Measurements from ENCODE around the gene SORL1.
"Not testable (repeated sequence)": the region's sequence is repeated elsewhere in the genome, so short reads cannot be mapped to it uniquely, and the experiment has no call there.

Gene SORL1

DNA sequence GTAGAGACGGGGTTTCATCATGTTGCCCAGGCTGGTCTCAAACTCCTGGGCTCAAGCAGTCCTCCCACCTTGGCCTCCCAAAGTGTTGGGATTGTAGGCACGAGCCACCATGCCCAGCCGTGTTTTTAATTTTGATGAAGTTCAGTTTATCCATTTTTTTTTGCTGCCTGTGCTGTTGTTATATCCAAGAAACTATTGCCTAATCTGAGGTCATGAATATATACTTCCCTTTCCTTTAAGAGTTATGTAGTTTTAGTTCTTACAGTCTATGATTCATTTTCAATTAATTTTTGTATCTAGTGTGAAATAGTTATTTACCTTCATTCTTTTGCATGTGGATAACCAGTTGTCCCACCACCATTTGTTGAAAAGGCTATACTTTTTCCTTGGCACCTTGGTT lies 50.9 kb downstream of the SORL1 start:
- no peak for DNase-seq (ENCODE audit: low read depth in 1 of 2, low spot score in 1 of 2)

DNA sequence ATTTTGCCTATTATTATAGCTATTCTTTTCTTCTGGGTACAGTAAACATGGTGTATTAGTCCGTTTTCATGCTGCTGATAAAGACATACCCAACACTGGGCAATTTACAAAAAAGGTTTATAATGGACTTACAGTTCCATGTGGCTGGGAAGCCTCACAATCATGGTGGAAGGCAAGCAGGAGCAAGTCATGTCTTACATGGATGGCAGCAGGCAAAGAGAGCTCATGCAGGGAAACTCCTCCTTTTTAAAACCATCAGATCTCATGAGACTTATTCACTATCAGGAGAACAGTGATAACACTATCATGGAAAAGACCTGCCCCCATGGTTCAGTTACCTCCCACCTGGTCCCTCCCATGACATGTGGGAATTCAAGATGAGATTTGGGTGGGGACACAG lies 54.1 kb downstream of the SORL1 start:
- DNase-seq (ENCODE audit: low read depth in 1 of 2, low spot score in 1 of 2), result not testable (repeated sequence)

DNA sequence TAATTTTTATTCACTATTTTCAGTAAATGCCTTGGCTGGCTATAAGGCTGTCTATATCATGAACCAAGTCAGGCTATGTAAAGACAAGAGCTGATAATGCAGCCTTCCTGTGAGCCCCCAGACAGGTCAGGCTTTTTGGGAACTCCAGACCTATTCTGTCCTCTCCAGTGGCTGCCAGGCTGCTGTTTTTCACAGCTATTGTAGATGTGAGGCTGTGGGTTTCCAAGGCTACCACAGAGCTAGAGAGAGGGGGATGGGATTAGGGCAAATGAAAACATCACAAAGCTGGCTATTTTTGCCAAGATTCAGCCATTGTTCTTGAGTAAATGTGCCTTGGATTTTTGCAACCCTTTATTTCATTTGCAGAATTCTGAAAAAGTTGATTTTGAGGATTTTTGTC lies 56.3 kb downstream of the SORL1 start:
- no peak for DNase-seq (ENCODE audit: low read depth in 1 of 2, low spot score in 1 of 2)

DNA sequence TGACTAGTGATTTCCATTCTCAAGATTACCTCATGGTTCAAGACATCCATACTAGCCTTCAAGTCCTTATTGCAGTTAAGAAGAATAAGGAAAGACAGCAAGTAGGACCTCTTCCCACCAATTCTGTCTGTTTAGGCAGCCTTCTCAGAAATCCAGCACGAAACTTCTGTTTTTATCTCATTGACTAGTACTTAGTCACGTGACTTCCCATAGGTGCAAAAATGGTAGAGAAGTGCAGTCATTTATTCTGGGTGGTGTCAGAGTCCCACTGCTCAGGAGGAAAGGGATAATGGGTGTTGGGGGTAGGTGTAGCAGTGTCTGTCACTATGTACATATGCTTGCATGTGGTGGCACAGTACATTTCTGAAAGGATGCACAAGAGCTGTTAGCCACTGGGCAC lies 58.3 kb downstream of the SORL1 start:
- no peak for DNase-seq (ENCODE audit: low read depth in 1 of 2, low spot score in 1 of 2)

DNA sequence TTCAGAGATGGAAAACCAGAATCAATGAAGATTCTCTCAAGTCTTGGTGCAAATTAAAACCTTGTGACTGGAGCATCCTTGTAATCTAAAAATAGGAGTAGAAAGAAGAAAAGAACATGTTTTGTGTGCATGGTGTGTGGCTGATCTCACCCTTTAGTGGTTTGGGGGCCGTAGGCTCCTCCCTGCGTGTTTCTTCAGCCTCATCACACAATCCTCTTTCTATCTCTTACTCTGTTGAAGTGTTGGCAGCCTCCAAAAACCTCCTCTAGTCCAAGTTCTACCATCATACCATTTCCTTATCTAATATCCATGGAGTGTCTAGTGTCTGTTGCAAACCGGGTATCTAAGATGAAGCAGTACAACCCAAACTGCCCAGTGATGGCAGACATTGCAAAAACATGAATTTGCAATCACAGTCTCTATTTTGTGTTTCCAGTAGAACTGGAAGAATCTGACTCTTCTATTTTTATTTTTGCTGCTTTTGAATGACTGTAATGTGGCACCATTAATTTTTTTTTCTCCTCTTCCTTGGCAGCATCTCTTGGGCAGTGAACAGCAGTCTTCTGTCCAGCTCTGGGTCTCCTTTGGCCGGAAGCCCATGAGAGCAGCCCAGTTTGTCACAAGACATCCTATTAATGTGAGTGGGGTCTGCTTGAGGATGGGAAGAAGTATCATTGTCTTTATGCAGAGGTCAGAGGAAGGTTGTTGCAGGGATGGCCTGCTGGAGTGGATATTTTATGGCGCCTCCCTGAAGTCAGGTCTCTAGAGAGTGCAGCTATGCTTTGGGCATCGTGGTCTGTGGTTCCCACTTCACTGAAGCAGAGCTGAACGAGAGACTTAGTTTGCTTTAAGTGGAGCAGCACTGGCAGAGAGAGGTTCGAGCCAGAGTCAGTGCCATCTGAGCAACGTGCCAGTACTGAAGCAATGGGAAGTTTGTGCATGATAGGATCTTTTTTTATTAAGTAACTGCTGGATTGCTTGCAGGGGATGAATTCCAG lies 60.7 kb downstream of the SORL1 start:
- no peak for DNase-seq (ENCODE audit: low read depth in 1 of 2, low spot score in 1 of 2)

DNA sequence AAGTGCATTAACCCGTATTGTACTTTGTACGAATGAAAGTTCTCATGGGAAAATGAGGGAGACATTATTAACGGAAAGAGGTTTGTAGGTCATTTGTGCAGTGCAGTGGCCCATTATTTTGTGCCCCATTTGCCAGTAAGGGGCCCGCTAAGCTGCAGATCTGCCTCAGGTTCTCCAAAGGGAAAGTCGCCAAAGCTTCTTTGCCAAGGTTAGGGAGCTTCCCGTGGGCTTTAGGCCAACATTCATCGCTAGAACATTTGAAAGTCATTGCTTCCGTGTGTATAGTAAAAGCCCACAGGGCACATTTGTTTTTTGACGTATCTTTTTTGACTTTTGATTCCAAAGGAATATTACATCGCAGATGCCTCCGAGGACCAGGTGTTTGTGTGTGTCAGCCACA lies 61.7 kb downstream of the SORL1 start:
- no peak for DNase-seq (ENCODE audit: low read depth in 1 of 2, low spot score in 1 of 2)

DNA sequence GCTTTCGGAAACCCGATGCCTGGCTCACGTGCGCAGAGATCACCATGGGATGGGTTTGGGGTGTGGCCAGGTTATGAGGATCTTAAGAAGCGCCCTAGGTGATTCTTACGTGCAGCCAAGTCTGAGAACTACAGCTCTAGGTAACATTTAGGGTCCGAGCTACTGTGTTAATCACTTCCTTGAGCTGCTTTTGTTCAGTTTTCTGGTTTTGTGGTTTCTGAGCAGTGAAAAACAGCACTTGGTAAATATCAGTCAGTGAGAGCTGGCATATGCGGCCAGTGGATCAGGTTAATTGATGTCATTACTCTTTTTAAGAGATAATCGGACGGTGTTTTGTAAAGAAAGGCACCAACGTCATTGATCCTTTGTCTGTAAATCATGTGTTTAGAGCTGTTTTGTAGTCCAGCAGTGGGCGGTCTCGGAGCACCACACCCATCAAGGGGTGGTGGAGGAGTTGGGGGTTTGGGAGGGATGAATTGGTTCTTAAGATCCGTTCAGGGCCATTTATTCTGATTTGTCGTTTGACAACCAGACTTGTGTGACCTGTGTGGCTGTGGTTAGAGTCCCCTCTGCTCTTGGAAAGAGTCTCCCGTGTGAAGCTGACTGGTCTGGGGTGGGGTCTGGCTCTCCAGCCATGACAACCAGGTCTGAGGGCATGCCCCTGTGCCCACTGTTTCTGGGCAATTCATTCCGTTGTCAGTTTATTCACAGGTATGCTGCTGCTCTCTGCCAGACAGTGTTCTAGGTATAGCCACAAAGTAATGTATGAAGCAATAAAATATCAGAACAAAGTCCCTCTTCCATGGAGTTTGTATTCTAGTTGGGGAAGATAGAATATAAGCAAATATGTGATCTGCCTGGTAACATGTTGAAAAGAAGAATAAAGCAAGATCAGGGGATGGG lies 62.6 kb downstream of the SORL1 start:
- DNase-seq (ENCODE audit: low read depth in 1 of 2, low spot score in 1 of 2), result no peak

DNA sequence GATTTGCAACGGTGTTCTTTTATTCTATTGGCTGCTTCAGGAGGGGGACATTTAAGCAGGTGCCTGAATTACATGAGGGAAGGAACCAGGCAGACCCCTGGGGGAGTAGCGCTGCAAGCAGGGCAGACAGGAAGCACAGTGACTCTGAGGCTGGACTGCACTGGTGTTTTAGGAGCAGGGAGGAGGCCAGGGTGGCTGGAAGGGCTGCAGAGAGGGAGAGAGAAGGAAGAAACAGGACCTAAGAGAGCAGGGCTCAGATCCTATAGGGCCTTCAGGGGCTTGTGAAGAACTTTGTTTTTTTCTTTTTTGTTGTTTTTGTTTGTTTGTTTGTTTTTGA lies 63.2 kb downstream of the SORL1 start:
- DNase-seq (ENCODE audit: low read depth in 1 of 2, low spot score in 1 of 2), result no peak

DNA sequence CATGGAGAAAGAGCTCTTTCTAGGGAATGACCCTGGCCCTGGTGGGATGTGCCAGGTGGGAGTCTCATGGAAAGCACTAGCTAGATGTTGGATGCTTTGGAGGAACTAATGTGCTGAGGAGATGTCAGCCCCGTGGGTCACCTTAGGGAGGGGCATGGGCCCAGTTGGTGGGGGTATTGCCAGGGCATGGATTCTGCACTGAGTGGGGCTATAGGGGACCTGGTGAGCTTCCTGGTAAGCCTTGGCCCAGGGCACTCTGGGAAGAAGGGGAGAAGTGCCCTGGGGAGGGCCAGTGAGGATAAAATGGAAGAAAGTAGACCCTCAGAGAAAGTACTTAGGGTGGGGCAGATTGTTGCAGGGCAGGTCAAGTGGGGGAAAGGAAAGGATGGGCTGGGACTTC lies 65.9 kb downstream of the SORL1 start:
- DNase-seq (ENCODE audit: low read depth in 1 of 2, low spot score in 1 of 2), result no peak

DNA sequence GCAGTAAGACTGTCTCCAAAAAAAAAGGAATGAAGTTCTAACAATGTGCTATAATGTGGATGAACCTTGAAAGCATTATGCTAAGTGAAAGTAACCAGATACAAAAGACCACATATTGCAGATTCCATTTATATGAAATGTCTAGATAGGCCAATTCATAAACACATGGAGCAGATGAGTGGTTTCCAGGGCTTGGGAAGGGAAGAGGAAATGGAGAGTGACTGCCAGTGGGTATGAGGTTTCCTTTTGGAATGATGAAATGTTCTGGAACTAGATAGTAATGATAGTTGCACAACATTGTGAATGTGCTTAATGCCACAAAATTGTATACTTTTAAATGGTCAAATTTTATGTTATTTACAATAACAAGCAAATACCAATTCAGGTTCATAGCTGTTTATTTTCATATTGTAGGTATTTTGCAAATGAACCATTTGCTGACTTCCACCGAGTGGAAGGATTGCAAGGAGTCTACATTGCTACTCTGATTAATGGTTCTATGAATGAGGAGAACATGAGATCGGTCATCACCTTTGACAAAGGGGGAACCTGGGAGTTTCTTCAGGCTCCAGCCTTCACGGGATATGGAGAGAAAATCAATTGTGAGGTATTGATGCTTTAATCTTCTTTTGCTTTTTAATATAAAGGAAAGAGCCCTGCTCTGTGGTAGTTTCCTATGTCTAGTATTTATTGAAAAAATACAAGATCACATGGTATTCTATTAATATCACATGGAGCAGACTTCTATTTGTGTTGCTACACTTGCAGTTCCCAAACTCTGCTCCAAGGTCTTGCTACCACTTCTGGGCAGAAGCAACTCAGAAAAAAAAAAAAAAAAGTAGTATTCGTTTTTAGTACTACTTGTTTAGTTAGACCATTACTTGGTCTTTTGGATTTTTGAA lies 68.4 kb downstream of the SORL1 start:
- DNase-seq (ENCODE audit: low read depth in 1 of 2, low spot score in 1 of 2), result no peak

DNA sequence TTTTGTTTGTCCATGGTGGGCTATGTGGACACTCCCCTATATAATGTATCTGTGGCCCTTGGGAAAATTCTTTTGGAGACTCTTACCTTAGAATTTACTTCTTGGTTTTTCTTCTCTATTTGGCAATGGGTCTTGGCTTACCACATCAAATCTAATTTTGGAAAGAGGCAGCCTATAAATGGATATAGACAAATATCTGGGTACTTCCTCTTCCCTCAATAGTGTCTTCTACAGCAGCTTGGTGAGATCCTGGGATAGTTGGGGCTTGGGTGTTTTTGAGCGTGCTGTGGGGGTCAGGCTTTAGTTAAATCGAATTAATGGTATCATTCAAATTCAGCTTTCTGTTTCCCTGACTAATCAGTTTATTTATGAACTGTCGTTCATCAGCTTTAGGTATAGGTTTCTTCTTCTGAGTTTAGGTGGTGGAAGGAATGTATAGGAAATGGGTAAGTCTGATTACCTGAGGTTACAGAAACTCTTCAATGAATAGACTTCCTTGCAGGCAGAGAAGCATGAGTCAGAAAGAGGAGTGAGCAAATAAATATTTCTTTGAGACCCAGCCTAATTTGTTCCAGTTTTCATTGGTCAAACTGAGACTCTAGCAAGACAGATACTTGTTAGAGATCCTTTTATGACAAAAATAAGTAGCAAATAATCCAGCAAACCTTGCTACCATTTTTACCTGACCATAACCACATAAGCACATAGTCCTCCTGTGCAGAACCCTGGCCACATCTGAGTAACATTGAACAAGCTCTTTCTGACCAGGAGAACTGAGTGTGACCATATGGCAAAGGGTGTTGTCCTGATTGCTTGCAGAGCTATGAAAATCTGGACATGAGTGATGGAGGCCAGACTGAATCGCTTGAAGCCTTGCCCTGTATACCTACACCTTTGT lies 69.3 kb downstream of the SORL1 start:
- no peak for DNase-seq (ENCODE audit: low read depth in 1 of 2, low spot score in 1 of 2)

DNA sequence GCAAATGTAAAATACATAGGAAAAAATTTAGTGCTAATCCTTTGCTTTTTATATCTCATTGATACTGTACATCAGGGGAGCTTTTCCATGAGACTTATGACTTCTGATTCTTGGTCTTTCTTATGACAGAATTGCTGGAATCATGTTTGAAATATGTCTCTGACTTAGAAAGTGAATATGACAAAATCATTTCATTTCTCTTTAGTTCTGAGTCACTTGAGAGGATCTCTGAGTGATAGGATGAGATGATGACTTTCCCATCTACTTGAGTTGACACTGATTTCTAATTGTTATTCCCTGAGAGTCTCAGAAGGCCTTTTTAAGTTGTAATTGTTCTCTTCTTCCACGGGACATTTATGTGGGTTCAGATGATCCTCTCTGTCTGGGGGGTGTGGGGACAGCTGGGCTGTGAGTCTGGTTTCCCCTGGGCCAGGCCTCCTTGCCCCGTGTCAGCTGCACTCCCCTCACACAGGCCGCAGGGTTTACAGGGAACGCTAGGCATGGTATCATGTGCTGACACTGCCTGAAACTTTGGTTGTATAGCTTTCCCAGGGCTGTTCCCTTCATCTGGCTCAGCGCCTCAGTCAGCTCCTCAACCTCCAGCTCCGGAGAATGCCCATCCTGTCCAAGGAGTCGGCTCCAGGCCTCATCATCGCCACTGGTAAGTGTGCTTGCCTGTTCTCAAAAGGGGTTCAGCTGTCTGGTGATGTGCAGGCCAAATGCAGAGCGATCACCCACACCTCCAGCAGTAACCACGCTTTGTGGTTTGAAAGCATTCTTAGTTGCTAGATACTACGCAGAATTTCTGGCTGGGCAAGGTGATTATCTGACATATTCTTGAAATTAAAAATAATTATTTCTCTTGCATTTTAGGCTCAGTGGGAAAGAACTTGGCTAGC lies 70.2 kb downstream of the SORL1 start:
- DNase-seq (ENCODE audit: low read depth in 1 of 2, low spot score in 1 of 2), result no peak

DNA sequence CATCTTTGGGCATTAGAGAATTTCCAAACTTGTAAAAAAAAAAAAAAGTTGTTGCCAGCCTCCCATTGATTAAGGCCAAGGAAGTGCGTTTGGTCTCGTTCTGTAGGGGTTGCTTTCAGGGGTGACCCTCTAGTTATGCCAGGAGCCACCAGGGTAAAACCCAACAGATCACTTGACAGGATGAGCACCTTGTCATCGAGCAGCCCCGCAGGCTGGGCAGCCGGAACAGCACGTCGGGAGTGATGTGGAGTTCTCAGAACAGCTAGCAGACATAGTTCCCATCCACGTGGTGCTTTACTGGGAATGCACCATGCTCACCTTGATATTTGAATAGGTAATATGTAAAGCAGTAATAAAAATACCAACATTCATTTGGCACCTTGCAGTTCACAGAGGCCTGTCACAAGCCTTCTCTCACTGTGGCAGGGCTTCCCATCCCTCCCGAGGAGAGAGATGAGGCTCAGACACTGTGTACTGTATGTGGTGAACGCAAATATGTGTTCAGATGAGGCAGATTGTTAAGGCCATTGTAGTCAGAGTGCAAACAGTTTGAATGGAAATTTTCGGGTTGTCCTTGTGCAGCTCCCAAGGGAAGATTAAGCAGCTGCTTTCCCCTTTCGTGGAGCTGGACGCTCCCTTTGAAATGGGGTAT lies 71.6 kb downstream of the SORL1 start:
- no peak for DNase-seq (ENCODE audit: low read depth in 1 of 2, low spot score in 1 of 2)

DNA sequence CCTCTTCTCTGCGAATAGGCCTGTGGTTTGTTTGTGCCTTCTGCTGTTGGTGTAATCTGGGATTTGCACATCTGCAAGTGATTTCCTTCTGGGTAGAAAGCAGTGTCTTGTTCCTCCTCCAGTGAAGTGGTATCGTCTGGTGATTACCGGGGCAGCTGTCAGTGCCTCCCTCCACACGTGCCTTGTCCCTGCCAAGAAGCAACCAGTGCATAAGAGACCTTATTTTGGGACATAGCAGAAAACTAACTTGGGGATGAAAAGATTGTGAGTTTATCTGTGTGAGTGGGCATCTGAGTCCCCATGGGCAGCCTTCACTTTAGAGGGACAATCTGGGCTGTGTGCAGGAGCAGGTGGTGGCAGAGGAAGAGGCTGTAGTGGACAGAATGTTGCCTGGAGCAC lies 72.1 kb downstream of the SORL1 start:
- DNase-seq (ENCODE audit: low read depth in 1 of 2, low spot score in 1 of 2), result no peak

DNA sequence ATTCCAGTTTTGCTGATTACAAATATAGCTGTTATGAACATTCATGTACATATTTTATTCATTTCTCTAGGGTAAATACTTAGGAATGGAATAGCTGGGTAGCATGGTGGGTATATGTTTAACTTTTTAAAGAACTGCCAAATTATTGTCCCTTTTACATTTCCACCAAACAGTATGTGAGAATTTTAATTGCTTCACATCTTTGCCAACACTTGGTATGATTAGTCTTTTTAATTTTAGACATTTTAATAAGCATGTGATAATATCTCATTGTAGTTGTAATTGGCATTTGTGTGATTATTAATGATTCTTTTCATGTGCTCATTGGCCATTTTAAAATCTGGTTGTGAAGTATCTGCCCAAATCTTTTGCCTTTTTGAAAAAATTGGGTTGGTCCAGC lies 73.3 kb downstream of the SORL1 start:
- DNase-seq (ENCODE audit: low read depth in 1 of 2, low spot score in 1 of 2), result no peak

DNA sequence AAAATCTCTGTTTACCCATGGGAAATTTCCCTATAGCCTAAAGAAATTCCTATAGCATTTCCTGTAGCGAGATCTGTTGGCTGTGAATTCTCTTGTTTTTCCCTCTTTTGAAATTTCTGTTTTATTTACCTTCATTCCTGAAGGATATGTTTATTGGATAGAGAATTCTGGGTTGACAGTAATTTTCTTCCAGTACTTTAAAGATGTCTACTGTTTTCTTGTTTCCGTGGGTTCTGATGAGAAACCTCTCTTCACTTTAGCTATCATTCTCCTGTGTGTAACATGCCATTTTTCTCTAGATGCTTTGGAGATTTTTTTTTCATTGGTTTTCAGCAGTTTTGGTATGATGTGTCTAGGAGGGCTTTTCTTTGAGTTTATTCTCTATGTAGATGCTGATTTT lies 78.1 kb downstream of the SORL1 start:
- no peak for DNase-seq (ENCODE audit: low read depth in 1 of 2, low spot score in 1 of 2)

DNA sequence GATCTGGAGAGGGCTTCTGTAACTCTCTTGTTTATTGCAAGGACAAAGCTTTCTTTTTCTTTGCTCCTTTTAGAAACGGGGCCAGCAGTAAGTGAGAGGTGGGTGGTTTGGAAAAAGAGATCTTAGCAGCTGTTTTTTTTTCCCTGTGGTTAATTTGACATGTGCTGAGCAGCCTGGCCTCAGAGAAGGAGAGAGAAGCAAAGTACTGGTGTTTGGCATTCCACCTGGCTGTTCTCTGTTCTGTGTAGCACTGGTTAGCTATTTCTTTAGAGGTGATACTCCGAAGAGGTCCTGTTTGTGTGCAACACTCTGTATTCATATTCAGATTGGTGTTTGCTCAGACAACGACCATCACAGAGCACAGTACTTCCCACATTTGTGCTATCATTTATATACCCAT lies 81.5 kb downstream of the SORL1 start:
- DNase-seq (ENCODE audit: low read depth in 1 of 2, low spot score in 1 of 2), result no peak
